H9 (cell line): Measurements from ENCODE around the gene GLS2. TPM values are rescaled to one million over a fixed set of nuclear protein-coding genes. Genes with fewer than 3 reads are reported as not detected.

Experiments used
- DNase-seq: peaks from one replicate; pipeline ENCODE4 v3.0.0-alpha.2; 2017
- H2AFZ ChIP-seq: one replicate; pipeline ENCODE4 v1.6.1; 2013; ENCODE audit warnings: mild to moderate bottlenecking, low read length, control low read depth, moderate library complexity
- H2AK5ac ChIP-seq: 2 replicates; pipeline ENCODE4 v1.6.1; 2013; ENCODE audit warnings: low read length, control low read depth, mixed read lengths; ENCODE audit not compliant: insufficient read length
- H2BK120ac ChIP-seq: one replicate; pipeline ENCODE4 v1.6.1; 2013; ENCODE audit warnings: low read depth, mild to moderate bottlenecking, low read length, control low read depth, inconsistent platforms; ENCODE audit not compliant: poor library complexity, severe bottlenecking
- H2BK12ac ChIP-seq: 2 replicates; pipeline ENCODE4 v1.6.1; 2013; ENCODE audit warnings: low read length, control low read depth, mixed read lengths, low read depth; ENCODE audit not compliant: insufficient read length
- H2BK15ac ChIP-seq: 2 replicates; pipeline ENCODE4 v1.6.1; 2013; ENCODE audit warnings: low read depth, low read length, control low read depth
- H2BK20ac ChIP-seq: one replicate; pipeline ENCODE4 v1.6.1; 2013; ENCODE audit warnings: low read depth, mild to moderate bottlenecking, low read length, control low read depth, inconsistent platforms; ENCODE audit not compliant: poor library complexity, severe bottlenecking
- H2BK5ac ChIP-seq: 2 replicates; pipeline ENCODE4 v1.6.1; 2013; ENCODE audit warnings: low read length, control low read depth, mixed read lengths; ENCODE audit not compliant: insufficient read length
- H3K14ac ChIP-seq: 2 replicates; pipeline ENCODE4 v1.6.1; 2013; ENCODE audit warnings: low read length, control low read depth; ENCODE audit not compliant: insufficient read depth
- H3K18ac ChIP-seq: 2 replicates; pipeline ENCODE4 v1.6.1; 2013; ENCODE audit warnings: low read depth, mild to moderate bottlenecking, mixed read lengths, low read length, control low read depth; ENCODE audit not compliant: insufficient read length
- H3K23ac ChIP-seq: 2 replicates; pipeline ENCODE4 v1.6.1; 2013; ENCODE audit warnings: low read length, control low read depth, mixed read lengths, low read depth; ENCODE audit not compliant: insufficient read length
- H3K23me2 ChIP-seq: 2 replicates; pipeline ENCODE4 v1.6.1; 2013; ENCODE audit warnings: low read depth, mild to moderate bottlenecking, mixed read lengths, low read length, control low read depth; ENCODE audit not compliant: insufficient read length, poor library complexity, severe bottlenecking
- H3K27ac ChIP-seq: 2 replicates; pipeline ENCODE4 v1.5.1; 2013; ENCODE audit warnings: low read length, control low read depth, mixed read lengths, low read depth; ENCODE audit not compliant: insufficient read length
- H3K27me3 ChIP-seq: 2 replicates; pipeline ENCODE4 v1.6.1; 2013; ENCODE audit warnings: low read length, control low read depth, inconsistent platforms; ENCODE audit not compliant: insufficient read depth
- H3K4ac ChIP-seq: 2 replicates; pipeline ENCODE4 v1.6.1; 2013; ENCODE audit warnings: low read depth, mild to moderate bottlenecking, control low read depth, inconsistent platforms, low read length, moderate library complexity
- H3K4me1 ChIP-seq: 2 replicates; pipeline ENCODE4 v1.6.1; 2013; ENCODE audit warnings: low read length, control low read depth, inconsistent platforms; ENCODE audit not compliant: insufficient read depth
- H3K4me2 ChIP-seq: 2 replicates; pipeline ENCODE4 v1.6.1; 2013; ENCODE audit warnings: low read length, control low read depth, mixed read lengths; ENCODE audit not compliant: insufficient read length, insufficient read depth
- H3K56ac ChIP-seq: 2 replicates; pipeline ENCODE4 v1.6.1; 2013; ENCODE audit warnings: low read depth, mild to moderate bottlenecking, mixed read lengths, low read length, control low read depth; ENCODE audit not compliant: insufficient read length
- H3K79me1 ChIP-seq: 2 replicates; pipeline ENCODE4 v1.6.1; 2013; ENCODE audit warnings: low read depth, mild to moderate bottlenecking, moderate library complexity, low read length, control low read depth, inconsistent platforms; ENCODE audit not compliant: insufficient read depth, poor library complexity, severe bottlenecking
- H3K79me2 ChIP-seq: 2 replicates; pipeline ENCODE4 v1.6.1; 2013; ENCODE audit warnings: low read length, control low read depth, inconsistent platforms; ENCODE audit not compliant: insufficient read depth
- H3K9ac ChIP-seq: 2 replicates; pipeline ENCODE4 v1.6.1; 2013; ENCODE audit warnings: low read length, control low read depth, mixed read lengths; ENCODE audit not compliant: insufficient read length; ENCODE audit errors: extremely low read depth
- H3K9me3 ChIP-seq: one replicate; pipeline ENCODE4 v1.6.1; 2013; ENCODE audit warnings: low read depth, low read length, inconsistent platforms; ENCODE audit not compliant: control insufficient read depth
- H3T11ph ChIP-seq: one replicate; pipeline ENCODE4 v1.6.1; 2013; ENCODE audit warnings: mild to moderate bottlenecking, low read length, control low read depth, inconsistent platforms
- H4K20me1 ChIP-seq: one replicate; pipeline ENCODE4 v1.6.1; 2013; ENCODE audit not compliant: control insufficient read depth, insufficient read length, insufficient read depth
- H4K5ac ChIP-seq: 2 replicates; pipeline ENCODE4 v1.6.1; 2013; ENCODE audit warnings: low read depth, mild to moderate bottlenecking, mixed read lengths, low read length, control low read depth; ENCODE audit not compliant: insufficient read length
- H4K8ac ChIP-seq: replicated peaks from 2 replicates; pipeline ENCODE4 v1.6.1; 2013; ENCODE audit warnings: low read length, control low read depth, mixed read lengths, low read depth; ENCODE audit not compliant: insufficient read length
- H4K91ac ChIP-seq: 2 replicates; pipeline ENCODE4 v1.6.1; 2013; ENCODE audit warnings: low read depth, mild to moderate bottlenecking, moderate library complexity, mixed read lengths, low read length, control low read depth; ENCODE audit not compliant: insufficient read length
- H3K27ac Mint-ChIP-seq, 3 experiments: 2 replicates in 2 of 3; 3 replicates in 1 of 3; pipeline ENCODE4 v1.8.0; 2020 to 2021; ENCODE audit warnings: mixed read lengths in 3 of 3, mild to moderate bottlenecking in 1 of 3, moderate library complexity in 1 of 3
- H3K27me3 Mint-ChIP-seq: 2 replicates; pipeline ENCODE4 v1.8.0; 2021; ENCODE audit warnings: low read depth, mild to moderate bottlenecking, moderate library complexity, mixed read lengths
- H3K36me3 Mint-ChIP-seq, 3 experiments: 2 replicates in 2 of 3; 3 replicates in 1 of 3; pipeline ENCODE4 v1.8.0; 2020 to 2021; ENCODE audit warnings: low read depth in 3 of 3, mixed read lengths in 3 of 3; ENCODE audit not compliant: insufficient read depth in 1 of 3
- H3K4me1 Mint-ChIP-seq, 2 experiments: 2 replicates each; pipeline ENCODE4 v1.8.0; 2020; ENCODE audit warnings: mixed read lengths in 2 of 2
- H3K4me3 Mint-ChIP-seq, 2 experiments: 2 replicates in 1 of 2; 3 replicates in 1 of 2; pipeline ENCODE4 v1.8.0; 2020 to 2021; ENCODE audit warnings: mild to moderate bottlenecking in 2 of 2, mixed read lengths in 2 of 2, moderate library complexity in 1 of 2
- H3K9me3 Mint-ChIP-seq, 2 experiments: 2 replicates in 1 of 2; 3 replicates in 1 of 2; pipeline ENCODE4 v1.8.0; 2020; ENCODE audit warnings: mild to moderate bottlenecking in 2 of 2, mixed read lengths in 2 of 2, moderate library complexity in 1 of 2
- CTCF ChIP-seq: fragments of 200-600 bp; sonication (generic); conservative IDR thresholded peaks from 3 replicates; pipeline ENCODE4 v1.8.0; 2021; ENCODE audit warnings: antibody characterized with exemption, mild to moderate bottlenecking
- WGBS: extraction: QIAGEN DNeasy Blood & Tissue Kit; methylation state at CpG from one replicate; pipeline ENCODE4 v1.1.7; 2013; ENCODE audit warnings: missing lambda C conversion rate, low lambda C conversion rate, mixed read lengths; ENCODE audit not compliant: insufficient read length; ENCODE audit errors: extremely low coverage; 5-methylcytosine and 5-hydroxymethylcytosine counted together
- total RNA-seq: library from RNA; stranded (reverse); gene quantifications from 2 replicates; pipeline ENCODE4 v1.2.1, GENCODE V29; 2021

GLS2 gene
- total RNA-seq, 1 experiment from 2014 or later = 17.0 TPM

GRCh38 chr12:56476143-56476542, 11.8 kb downstream of the GLS2 start:
- Histone ChIP-seq H4K91ac (no peak overlapping the region), H4K8ac (no peak overlapping the region), H2BK5ac (no peak overlapping the region), H2AFZ (no peak overlapping the region), H3K79me1 (no peaks in the 10 kb centered on the region), H3K79me2 (no peaks in the 10 kb centered on the region), H3K4me2 (no peak overlapping the region), H3K27me3 (no peaks in the 10 kb centered on the region), H2BK12ac (no peak overlapping the region), H3K23me2 (no peaks in the 10 kb centered on the region), H3K4me1 (no peaks in the 10 kb centered on the region), H3T11ph (no peak overlapping the region), H2BK15ac (no peak overlapping the region), H4K20me1 (no peaks in the 10 kb centered on the region), H3K27ac (no peak overlapping the region), H3K18ac (no peak overlapping the region), H3K9me3 (no peaks in the 10 kb centered on the region), H3K56ac (no peak overlapping the region), H2AK5ac (no peak overlapping the region), H3K9ac (no peak overlapping the region), H3K4ac (no peak overlapping the region), H3K23ac (no peak overlapping the region), H3K14ac (no peak overlapping the region), H2BK120ac (no peak overlapping the region), H4K5ac (no peak overlapping the region), H2BK20ac (no peak overlapping the region)
- WGBS = no CpG with 5 or more reads among the region's 6 CpGs
- no peak overlapping the region for H3K4me3 Mint-ChIP-seq
- H3K36me3 Mint-ChIP-seq = peaks cover 3 to 37% (median 13%) of the 10 kb centered on the region in 3 experiments; a peak in 5 of 7 replicates
- H3K27me3 Mint-ChIP-seq = no peaks in the 10 kb centered on the region
- no peak for DNase-seq
- H3K9me3 Mint-ChIP-seq = no peaks in the 10 kb centered on the region
- peak overlapping the region in 1 of 3 experiments; percentile 22; a peak in 1 of 7 replicates for H3K27ac Mint-ChIP-seq
- TF ChIP-seq CTCF = no peak
- H3K4me1 Mint-ChIP-seq = no peaks in the 10 kb centered on the region
